H1 (cell line): ENCODE measurements around the gene GP1BB. TPM values are rescaled to one million over a fixed set of nuclear protein-coding genes. Genes with fewer than 3 reads are reported as not detected.

Experiments used
- CTCF ChIA-PET: fragments of 300-600 bp; sonication (Branson Sonifier 250); formaldehyde crosslinking; loops from one replicate; lab custom pipeline; 2021; ENCODE audit not compliant: partially characterized antibody; lab: Charles Lee
- POLR2A ChIA-PET: fragments of 300-600 bp; sonication (Branson Sonifier 250); formaldehyde crosslinking; loops from one replicate; lab custom pipeline; 2021; ENCODE audit warnings: inconsistent platforms; ENCODE audit not compliant: partially characterized antibody; lab: Charles Lee
- DNase-seq, 2 experiments: peaks; one replicate each; pipeline versions ENCODE4 v3.0.0 to v3.0.0-alpha.2; 2010 to 2022; ENCODE audit warnings: low spot score in 2 of 2, low read depth in 1 of 2, mixed read lengths in 1 of 2
- FAIRE-seq: peaks from 2 replicates; lab custom pipeline; 2011; peaks lifted over from hg19 to GRCh38; lab: Jason Lieb, UNC
- H2AFZ ChIP-seq: 2 replicates; pipeline ENCODE4 v1.8.1; 2012; ENCODE audit warnings: low read length, inconsistent platforms
- H2AK5ac ChIP-seq: 2 replicates; pipeline ENCODE4 v1.6.1; 2013; ENCODE audit warnings: low read depth, low read length
- H2BK120ac ChIP-seq: replicated peaks from 2 replicates; pipeline ENCODE3; 2013; ENCODE audit warnings: low read depth, low read length, inconsistent platforms
- H2BK12ac ChIP-seq: 2 replicates; pipeline ENCODE4 v1.6.1; 2013; ENCODE audit warnings: low read depth, low read length
- H2BK15ac ChIP-seq: 2 replicates; pipeline ENCODE4 v1.6.1; 2013; ENCODE audit warnings: low read length
- H2BK20ac ChIP-seq: 2 replicates; pipeline ENCODE4 v1.6.1; 2013; ENCODE audit warnings: low read length
- H2BK5ac ChIP-seq: 2 replicates; pipeline ENCODE4 v1.6.1; 2013; ENCODE audit warnings: low read depth, low read length
- H3K14ac ChIP-seq: 2 replicates; pipeline ENCODE4 v1.6.1; 2013; ENCODE audit warnings: inconsistent platforms; ENCODE audit not compliant: insufficient read length
- H3K18ac ChIP-seq: 2 replicates; pipeline ENCODE4 v1.6.1; 2013; ENCODE audit warnings: low read length; ENCODE audit errors: extremely low read depth
- H3K23ac ChIP-seq: 2 replicates; pipeline ENCODE4 v1.6.1; 2013; ENCODE audit warnings: inconsistent platforms; ENCODE audit not compliant: insufficient read length
- H3K23me2 ChIP-seq: 2 replicates; pipeline ENCODE4 v1.6.1; 2013; ENCODE audit warnings: low read depth, low read length
- H3K27ac ChIP-seq: 2 replicates; pipeline ENCODE4 v1.6.1; 2011; ENCODE audit warnings: low read depth, low read length, inconsistent platforms
- H3K27me3 ChIP-seq, 4 experiments: replicated peaks in 1 of 4; 1 replicate in 1 of 4; 2 replicates in 3 of 4; pipeline versions ENCODE4 v1.6.1 to v1.8.1; 2011 to 2013; ENCODE audit warnings: low read length in 3 of 4, mild to moderate bottlenecking in 3 of 4, inconsistent platforms in 2 of 4, mixed read lengths in 2 of 4, moderate library complexity in 1 of 4; ENCODE audit not compliant: control insufficient read depth in 3 of 4, insufficient read depth in 3 of 4; ENCODE audit errors: extremely low read depth in 1 of 4
- H3K36me3 ChIP-seq, 4 experiments: 2 replicates each; pipeline versions ENCODE4 v1.6.1 to v1.8.1; 2011 to 2013; ENCODE audit warnings: mild to moderate bottlenecking in 4 of 4, low read length in 3 of 4, moderate library complexity in 2 of 4, control low read depth in 1 of 4, inconsistent platforms in 1 of 4; ENCODE audit not compliant: insufficient read depth in 4 of 4, control insufficient read depth in 2 of 4
- H3K4ac ChIP-seq: replicated peaks from 2 replicates; pipeline ENCODE3; 2013; ENCODE audit warnings: low read length, low read depth, mixed read lengths, inconsistent platforms; ENCODE audit not compliant: insufficient read length
- H3K4me1 ChIP-seq, 4 experiments: replicated peaks in 1 of 4; 1 replicate in 1 of 4; 2 replicates in 3 of 4; pipeline versions ENCODE4 v1.6.1 to v1.8.1; 2011 to 2013; ENCODE audit warnings: low read length in 3 of 4, inconsistent platforms in 2 of 4, mixed read lengths in 1 of 4; ENCODE audit not compliant: insufficient read depth in 4 of 4, control insufficient read depth in 3 of 4
- H3K4me2 ChIP-seq, 2 experiments: 2 replicates each; pipeline versions ENCODE4 v1.6.1 to v1.8.1; 2011 to 2013; ENCODE audit warnings: low read depth in 2 of 2, low read length in 2 of 2, control low read depth in 1 of 2, inconsistent platforms in 1 of 2, mild to moderate bottlenecking in 1 of 2; ENCODE audit not compliant: insufficient read depth in 1 of 2
- H3K4me3 ChIP-seq, 4 experiments: fragments of 200-600, 300-600 bp in 1 of 4; sonication (generic), shearing (Covaris generic), sonication (Bioruptor Twin) in 1 of 4; 2 replicates each; pipeline versions ENCODE4 v1.5.1 to v1.8.1; 2011 to 2016; ENCODE audit warnings: low read length in 4 of 4, low read depth in 3 of 4, control low read depth in 2 of 4, inconsistent platforms in 2 of 4, mild to moderate bottlenecking in 2 of 4, mixed read lengths in 1 of 4, moderate library complexity in 1 of 4; ENCODE audit not compliant: insufficient read depth in 2 of 4; ENCODE audit errors: extremely low read depth in 1 of 4
- H3K56ac ChIP-seq: replicated peaks from 2 replicates; pipeline ENCODE3; 2013; ENCODE audit warnings: low read depth, mild to moderate bottlenecking, mixed read lengths, low read length, inconsistent platforms; ENCODE audit not compliant: insufficient read length
- H3K79me1 ChIP-seq: 2 replicates; pipeline ENCODE4 v1.6.1; 2013; ENCODE audit warnings: low read depth, low read length, control low read depth
- H3K79me2 ChIP-seq, 2 experiments: 2 replicates each; pipeline versions ENCODE4 v1.6.1 to v1.8.1; 2012 to 2013; ENCODE audit warnings: low read length in 2 of 2, mild to moderate bottlenecking in 2 of 2, inconsistent platforms in 1 of 2; ENCODE audit not compliant: insufficient read depth in 2 of 2, control insufficient read depth in 1 of 2
- H3K9ac ChIP-seq, 4 experiments: replicated peaks in 1 of 4; 1 replicate in 1 of 4; 2 replicates in 3 of 4; pipeline versions ENCODE4 v1.6.1 to v1.8.1; 2011 to 2013; ENCODE audit warnings: low read depth in 3 of 4, low read length in 3 of 4, control low read depth in 2 of 4, mild to moderate bottlenecking in 2 of 4, moderate library complexity in 2 of 4, inconsistent platforms in 1 of 4; ENCODE audit errors: extremely low read depth in 1 of 4
- H3K9me3 ChIP-seq, 2 experiments: 2 replicates each; pipeline versions ENCODE4 v1.6.1 to v1.8.1; 2012 to 2013; ENCODE audit warnings: mild to moderate bottlenecking in 2 of 2, moderate library complexity in 2 of 2, control low read depth in 1 of 2, inconsistent platforms in 1 of 2, low read depth in 1 of 2, low read length in 1 of 2, mixed read lengths in 1 of 2; ENCODE audit not compliant: insufficient read depth in 2 of 2
- H4K20me1 ChIP-seq, 2 experiments: replicated peaks in 1 of 2; 2 replicates each; pipeline versions ENCODE3 to v1.8.1; 2011 to 2013; ENCODE audit warnings: inconsistent platforms in 2 of 2, low read length in 2 of 2, mild to moderate bottlenecking in 1 of 2; ENCODE audit not compliant: insufficient read depth in 2 of 2, control insufficient read depth in 1 of 2
- H4K5ac ChIP-seq: 2 replicates; pipeline ENCODE4 v1.6.1; 2013; ENCODE audit warnings: low read length, low read depth, mixed read lengths, inconsistent platforms; ENCODE audit not compliant: insufficient read length
- H4K8ac ChIP-seq: 2 replicates; pipeline ENCODE4 v1.8.0; 2013; ENCODE audit warnings: mild to moderate bottlenecking, moderate library complexity, low read length, inconsistent platforms; ENCODE audit not compliant: insufficient read depth; ENCODE audit errors: extremely low read depth
- H4K91ac ChIP-seq: replicated peaks from 2 replicates; pipeline ENCODE3; 2013; ENCODE audit warnings: low read length, mixed read lengths, inconsistent platforms; ENCODE audit not compliant: insufficient read length
- CBX8 ChIP-seq: fragments of 300-800, 300-1000 bp; sonication (generic); IDR thresholded peaks from 2 replicates; pipeline ENCODE4 v1.7.1; 2016; ENCODE audit warnings: low read depth, low read length, borderline replicate concordance
- PHF8 ChIP-seq: fragments of 200-600 bp; sonication (generic); conservative IDR thresholded peaks from 2 replicates; pipeline ENCODE4 v1.7.1; 2012; ENCODE audit warnings: low read depth, mild to moderate bottlenecking, inconsistent platforms, low read length, moderate library complexity
- POU5F1 ChIP-seq: IDR thresholded peaks from 2 replicates; pipeline ENCODE4 v1.6.1; 2011; ENCODE audit warnings: low read depth, mild to moderate bottlenecking, low read length, moderate library complexity
- RBBP5 ChIP-seq: IDR thresholded peaks from 2 replicates; pipeline ENCODE4 v1.7.1; 2012; ENCODE audit warnings: low read depth, mild to moderate bottlenecking, inconsistent platforms, low read length, moderate library complexity, borderline replicate concordance
- RFX5 ChIP-seq: IDR thresholded peaks from 2 replicates; pipeline ENCODE4 v1.6.1; 2011; ENCODE audit warnings: low read depth, low read length, improper control_type of control experiment, borderline replicate concordance
- WGBS, 2 experiments: shearing (Covaris generic) in 1 of 2; methylation state at CpG; one replicate each; pipeline versions ENCODE4 v1.1.6 to v1.1.7; 2013 to 2015; ENCODE audit warnings: low lambda C conversion rate in 2 of 2, mixed read lengths in 2 of 2, inconsistent platforms in 1 of 2, low coverage in 1 of 2, missing lambda C conversion rate in 1 of 2; ENCODE audit not compliant: insufficient replicate concordance in 2 of 2, insufficient coverage in 1 of 2, insufficient read length in 1 of 2; ENCODE audit errors: extremely low coverage in 1 of 2, missing lambda C conversion rate in 1 of 2; 5-methylcytosine and 5-hydroxymethylcytosine counted together
- polyA plus RNA-seq, 7 experiments: library from polyadenylated mRNA; depleted of rRNA in 3 of 7; stranded (reverse) in 5 of 7; unstranded in 2 of 7; fragments of >200 nt in 5 of 7; fragments of 200-250 nt in 2 of 7; gene quantifications; 1 replicate in 5 of 7; 2 replicates in 1 of 7; 4 replicates in 1 of 7; pipeline versions ENCODE4 v1.2.1 to v1.2.3, GENCODE V29; 2011 to 2013; ENCODE audit warnings: missing spikeins in 2 of 7, mixed read lengths in 2 of 7
- total RNA-seq: library from RNA; stranded (reverse); fragmentation: NEBNext Ultra II Directional; extraction: Animal tissue kit (Norgen Biotek cat#: 25700); gene quantifications from 2 replicates; pipeline ENCODE4 v1.2.1, GENCODE V29; 2021
- TF ChIP-seq, protein P1 (sequence below): IDR thresholded peaks from 2 replicates; pipeline ENCODE4 v1.6.1; 2012; ENCODE audit warnings: low read length, inconsistent platforms
- TF ChIP-seq, protein P2 (sequence below): IDR thresholded peaks from 2 replicates; pipeline ENCODE4 v1.6.1; 2011; ENCODE audit warnings: low read length, improper control_type of control experiment

GP1BB gene
- total and polyA plus RNA-seq, 2 of the 8 experiments (the other 6 are each of a cell fraction or from before 2014, with no cell fraction given) = 0.36 TPM; not detected in 1

DNA sequence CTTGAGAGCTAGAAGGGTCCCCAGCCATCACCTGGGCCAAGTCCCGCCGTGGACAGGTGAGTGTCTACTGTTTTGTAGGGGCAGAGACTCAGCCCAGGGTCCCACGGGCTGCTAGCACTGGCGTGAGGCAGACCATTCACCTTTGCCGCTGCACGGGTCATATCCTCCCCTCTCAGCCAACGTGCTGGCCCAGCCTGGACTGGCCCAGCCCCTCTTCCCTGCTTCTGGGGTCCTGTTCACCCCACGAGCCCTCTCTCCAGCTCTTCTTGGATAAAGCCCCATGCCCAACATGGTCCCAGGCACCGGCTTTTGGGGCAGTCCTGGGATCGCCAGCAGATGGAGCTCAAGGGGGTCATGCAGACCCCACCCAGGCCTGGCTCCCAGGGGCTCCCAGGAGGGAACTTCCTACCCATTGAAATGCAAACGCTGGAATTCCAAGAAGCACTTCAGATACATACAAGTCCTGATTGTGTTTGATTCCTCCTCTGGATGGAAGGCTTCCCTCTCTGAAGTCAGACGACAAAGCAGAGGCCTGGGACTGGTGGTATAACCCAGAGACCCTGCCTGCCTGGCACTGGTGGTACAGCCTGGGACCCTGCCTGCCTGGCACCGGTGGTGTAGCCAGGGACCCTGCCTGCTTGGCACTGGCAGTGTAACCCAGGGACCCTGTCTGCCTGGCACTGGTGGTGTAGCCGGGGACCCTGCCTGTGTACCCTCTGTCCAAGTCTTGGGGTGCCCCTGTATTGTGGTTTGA lies 18.0 kb upstream of the GP1BB start:
- H3K4me3 ChIP-seq = no peak overlapping the region
- H2BK15ac ChIP-seq = peak overlapping the region; percentile 99; the same call in 1 of the 2 replicates
- peak overlapping the region; percentile 94 for H4K8ac ChIP-seq
- H2BK20ac ChIP-seq = peak overlapping the region; percentile 100
- no peak overlapping the region for H3K23ac ChIP-seq
- H4K20me1 ChIP-seq = no peaks in the 10 kb centered on the region
- ChIA-PET CTCF (interaction anchor here (0.7 to 7.5 kb wide), 23 partner anchors 9 to 1888 kb away, joined by 3 to 76 read pairs (median 4); partner anchors contain the start of gene SEPTIN5), POLR2A (interaction anchor here (1.2 to 1.7 kb wide), 3 partner anchors 9 to 13 kb away, joined by 4 to 5 read pairs (median 5); no protein-coding TSS in a partner anchor)
- no peak overlapping the region for H3K9ac ChIP-seq
- H4K5ac ChIP-seq = no peak overlapping the region
- H3K4me1 ChIP-seq = peaks cover 0 to 24% (median 16%) of the 10 kb centered on the region in 4 experiments; a peak in 6 of 7 replicates
- H2AFZ ChIP-seq = no peak overlapping the region
- peak overlapping the region; percentile 89; the same call in 1 of the 2 replicates for H2AK5ac ChIP-seq
- DNase-seq = peak; percentile 90 to 91
- H3K23me2 ChIP-seq = no peaks in the 10 kb centered on the region
- no peaks in the 10 kb centered on the region for H3K79me1 ChIP-seq
- H3K4ac ChIP-seq = peak overlapping the region; percentile 99
- peak overlapping the region; percentile 85 for H2BK120ac ChIP-seq
- H4K91ac ChIP-seq = peak overlapping the region; percentile 88
- H3K18ac ChIP-seq = peak overlapping the region; percentile 94
- H3K56ac ChIP-seq = peak overlapping the region; percentile 93
- peak overlapping the region; percentile 7 to 48; a peak in 2 of 4 replicates for H3K4me2 ChIP-seq
- H3K27ac ChIP-seq = peak overlapping the region; percentile 46; the same call in 1 of the 2 replicates
- peak; percentile 95 for FAIRE-seq
- H3K79me2 ChIP-seq = no peaks in the 10 kb centered on the region
- H2BK5ac ChIP-seq = peak overlapping the region; percentile 99; the same call in 1 of the 2 replicates
- WGBS, 2 experiments = 40% methylated on average over 14 of the region's 14 CpGs; no CpG with 5 or more reads in 1 of the 2 experiments
- peak overlapping the region; percentile 99 for H2BK12ac ChIP-seq
- H3K27me3 ChIP-seq = peaks cover 0 to 8% (median 7%) of the 10 kb centered on the region in 4 experiments; a peak in 4 of 7 replicates
- no peaks in the 10 kb centered on the region for H3K36me3 ChIP-seq
- H3K14ac ChIP-seq = no peak overlapping the region
- no peaks in the 10 kb centered on the region for H3K9me3 ChIP-seq
- TF ChIP-seq RBBP5 = no peak
- no peak for TF ChIP-seq CBX8
- TF ChIP-seq, protein P1, sequence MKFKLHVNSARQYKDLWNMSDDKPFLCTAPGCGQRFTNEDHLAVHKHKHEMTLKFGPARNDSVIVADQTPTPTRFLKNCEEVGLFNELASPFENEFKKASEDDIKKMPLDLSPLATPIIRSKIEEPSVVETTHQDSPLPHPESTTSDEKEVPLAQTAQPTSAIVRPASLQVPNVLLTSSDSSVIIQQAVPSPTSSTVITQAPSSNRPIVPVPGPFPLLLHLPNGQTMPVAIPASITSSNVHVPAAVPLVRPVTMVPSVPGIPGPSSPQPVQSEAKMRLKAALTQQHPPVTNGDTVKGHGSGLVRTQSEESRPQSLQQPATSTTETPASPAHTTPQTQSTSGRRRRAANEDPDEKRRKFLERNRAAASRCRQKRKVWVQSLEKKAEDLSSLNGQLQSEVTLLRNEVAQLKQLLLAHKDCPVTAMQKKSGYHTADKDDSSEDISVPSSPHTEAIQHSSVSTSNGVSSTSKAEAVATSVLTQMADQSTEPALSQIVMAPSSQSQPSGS = no peak; the same call in 1 of the 2 replicates
- TF ChIP-seq PHF8 = no peak
- TF ChIP-seq, protein P2, sequence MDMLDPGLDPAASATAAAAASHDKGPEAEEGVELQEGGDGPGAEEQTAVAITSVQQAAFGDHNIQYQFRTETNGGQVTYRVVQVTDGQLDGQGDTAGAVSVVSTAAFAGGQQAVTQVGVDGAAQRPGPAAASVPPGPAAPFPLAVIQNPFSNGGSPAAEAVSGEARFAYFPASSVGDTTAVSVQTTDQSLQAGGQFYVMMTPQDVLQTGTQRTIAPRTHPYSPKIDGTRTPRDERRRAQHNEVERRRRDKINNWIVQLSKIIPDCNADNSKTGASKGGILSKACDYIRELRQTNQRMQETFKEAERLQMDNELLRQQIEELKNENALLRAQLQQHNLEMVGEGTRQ = no peak
- peak; percentile 89 for TF ChIP-seq POU5F1
- TF ChIP-seq RFX5 = no peak
